GM23338 (cell line): ENCODE measurements around the gene DXO.

Experiments used
- CTCF ChIP-seq, 2 experiments: fragments of 200-600 bp in 1 of 2; sonication (generic) in 1 of 2; conservative IDR thresholded peaks; 2 replicates each; pipeline versions ENCODE4 v1.5.1 to v1.6.1; 2016 to 2017; ENCODE audit warnings: antibody characterized with exemption in 2 of 2, low read depth in 2 of 2, mild to moderate bottlenecking in 2 of 2, moderate library complexity in 1 of 2
- POLR2AphosphoS5 ChIP-seq: IDR thresholded peaks from 2 replicates; pipeline ENCODE4 v1.6.1; 2016; ENCODE audit warnings: antibody characterized with exemption, low read depth
- STAT1 ChIP-seq: IDR thresholded peaks from one replicate; pipeline ENCODE4 v1.6.1; 2016; ENCODE audit warnings: antibody characterized with exemption; ENCODE audit not compliant: unreplicated experiment

GRCh38 chr6:31943742-31944141 lies 28.2 kb downstream of the DXO start:
- no peak for TF ChIP-seq CTCF (conservative IDR thresholded peaks at IDR 0.05; ENCODE audit: low read depth in 2 of 2)
- TF ChIP-seq POLR2AphosphoS5, result no peak
- TF ChIP-seq STAT1, result no peak
